Stimulated activated CD4-positive, alpha-beta T cell treated with anti-CD3 and anti-CD28 coated beads, Interleukin-12 subunit alpha, Interleukin-12 subunit beta, amount 100 ng/mL, for 24 hours (primary cell): Measurements from ENCODE around the gene TRAFD1.

Experiments
- DNase-seq, 2 experiments: peaks; one replicate each; pipeline ENCODE4 v3.0.0-alpha.2; 2020; ENCODE audit warnings: low read depth in 2 of 2

The TRAFD1 gene

DNA sequence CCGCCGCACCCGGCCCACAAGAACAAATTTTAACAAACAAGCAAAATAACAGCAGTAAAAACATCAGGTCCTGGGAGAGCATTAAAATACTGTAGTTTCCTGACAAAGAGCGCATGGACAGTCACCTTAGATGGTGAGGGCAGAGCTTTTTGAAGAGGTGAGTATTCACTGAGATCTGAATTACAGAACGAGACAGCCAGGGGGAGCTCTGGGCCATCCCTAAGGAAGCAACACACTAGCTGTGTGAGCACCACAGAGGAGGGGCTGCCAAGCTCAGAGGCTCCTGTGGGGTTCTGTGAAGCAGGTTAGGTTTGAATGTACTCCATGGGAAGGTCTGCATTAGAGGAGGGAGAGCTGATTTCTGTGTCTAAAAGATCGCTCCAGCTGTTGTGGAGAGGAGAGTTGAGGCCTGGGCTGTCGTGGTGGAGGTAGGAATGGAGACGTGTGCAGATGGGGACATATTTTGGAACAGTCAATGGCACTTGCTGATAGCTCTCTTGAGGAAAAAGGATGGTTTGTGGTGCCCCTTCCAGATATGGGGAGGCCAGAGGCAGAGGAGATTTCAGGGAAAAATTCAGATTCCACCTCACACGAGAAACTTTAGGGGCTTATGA is 72.9 kb downstream of the TRAFD1 start:
- DNase-seq: peak in 1 of 2 experiments; percentile 24

DNA sequence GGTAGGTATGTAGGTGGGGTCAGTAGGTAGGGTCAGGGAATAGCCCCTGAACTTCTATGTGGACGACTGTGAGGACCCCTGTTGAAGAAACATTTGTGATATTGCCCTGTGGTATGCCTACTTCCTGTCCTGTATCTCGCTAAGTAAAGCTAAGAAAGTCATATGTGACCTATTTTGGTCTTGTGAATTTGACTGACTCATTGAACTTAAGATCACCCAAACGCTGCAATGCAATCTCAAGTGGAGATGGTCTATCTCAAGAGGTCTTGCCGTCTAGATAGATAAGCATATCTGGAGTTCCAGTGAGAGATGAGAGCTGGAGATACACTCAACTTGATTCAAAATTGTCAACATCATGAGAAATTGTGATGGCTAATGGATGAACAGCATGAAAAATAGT is 73.8 kb downstream of the TRAFD1 start:
- DNase-seq: no peak
